HEK293 (cell line): ENCODE data around the gene RBCK1.

ENCODE experiments used
- CTCF ChIA-PET: fragments of 350-600 bp; formaldehyde crosslinking; extraction: SDS; loops from one replicate; lab custom pipeline; 2021; ENCODE audit warnings: antibody characterized with exemption; lab: Yijun Ruan, JAX
- POLR2A ChIA-PET: fragments of 300-600 bp; formaldehyde crosslinking; extraction: SDS; loops from one replicate; lab custom pipeline; 2020; ENCODE audit warnings: antibody characterized with exemption, inconsistent platforms; lab: Yijun Ruan, JAX
- H3K27ac ChIP-seq: fragments of 200-500 bp; sonication (Bioruptor generic); 2 replicates; pipeline ENCODE4 v1.5.1; 2014; ENCODE audit warnings: low read depth, low read length, control low read depth, inconsistent platforms; ENCODE audit errors: extremely low read depth
- H3K36me3 ChIP-seq, 2 experiments: fragments of 200-500 bp in 1 of 2; sonication (Bioruptor generic) in 1 of 2; 1 replicate in 1 of 2; 2 replicates in 1 of 2; pipeline ENCODE4 v1.5.1; 2014 to 2017; ENCODE audit warnings: inconsistent platforms in 2 of 2, low read length in 2 of 2; ENCODE audit not compliant: control insufficient read depth in 2 of 2, insufficient read depth in 1 of 2
- H3K4me1 ChIP-seq: fragments of 200-500 bp; sonication (Bioruptor generic); 2 replicates; pipeline ENCODE4 v1.5.1; 2014; ENCODE audit warnings: mild to moderate bottlenecking, low read length, inconsistent platforms; ENCODE audit not compliant: control insufficient read depth, insufficient read depth
- H3K4me3 ChIP-seq: 2 replicates; pipeline ENCODE4 v1.5.1; 2011; ENCODE audit warnings: low read depth, mild to moderate bottlenecking, control low read depth, low read length, moderate library complexity
- H3K9me3 ChIP-seq: fragments of 200-500 bp; sonication (Bioruptor generic); 2 replicates; pipeline ENCODE4 v1.5.1; 2014; ENCODE audit warnings: low read depth, low read length, inconsistent platforms; ENCODE audit not compliant: control insufficient read depth, insufficient read depth
- ELK4 ChIP-seq: IDR thresholded peaks from 2 replicates; pipeline ENCODE4 v1.6.1; 2011; ENCODE audit warnings: mild to moderate bottlenecking, low read depth, low read length, borderline replicate concordance
- GLIS2 ChIP-seq: fragments of 450-650 bp; formaldehyde crosslinking; IDR thresholded peaks from 2 replicates; pipeline ENCODE4 v1.5.1; 2016; ENCODE audit warnings: missing biosample characterization, missing genetic modification characterization
- HOXC10 ChIP-seq: sonication (generic); formaldehyde crosslinking; IDR thresholded peaks from 2 replicates; pipeline ENCODE4 v1.8.1; 2023; ENCODE audit warnings: mild to moderate bottlenecking, missing genetic modification reagents
- INSM2 ChIP-seq: fragments of 450-650 bp; formaldehyde crosslinking; IDR thresholded peaks from 2 replicates; pipeline ENCODE4 v1.5.1; 2016; ENCODE audit warnings: missing biosample characterization, missing genetic modification characterization
- PRDM1 ChIP-seq: fragments of 450-650 bp; formaldehyde crosslinking; IDR thresholded peaks from 2 replicates; pipeline ENCODE4; 2016; ENCODE audit warnings: missing biosample characterization, missing genetic modification characterization
- PRDM4 ChIP-seq: fragments of 450-650 bp; formaldehyde crosslinking; IDR thresholded peaks from 2 replicates; pipeline ENCODE4 v1.5.1; 2017; ENCODE audit warnings: missing biosample characterization, missing genetic modification characterization
- ZFHX2 ChIP-seq: fragments of 450-650 bp; formaldehyde crosslinking; conservative IDR thresholded peaks from 2 replicates; pipeline ENCODE4 v1.5.1; 2016; ENCODE audit warnings: missing biosample characterization, missing genetic modification characterization
- ZFP69B ChIP-seq: fragments of 450-650 bp; formaldehyde crosslinking; IDR thresholded peaks from 2 replicates; pipeline ENCODE4 v1.5.1; 2016; ENCODE audit warnings: missing biosample characterization, missing genetic modification characterization
- ZNF148 ChIP-seq: fragments of 450-650 bp; formaldehyde crosslinking; IDR thresholded peaks from 2 replicates; pipeline ENCODE4 v1.5.0; 2017; ENCODE audit warnings: missing biosample characterization, missing genetic modification characterization, borderline replicate concordance
- ZNF335 ChIP-seq: fragments of 450-650 bp; formaldehyde crosslinking; conservative IDR thresholded peaks from 2 replicates; pipeline ENCODE4 v1.5.1; 2016; ENCODE audit warnings: missing biosample characterization, missing genetic modification characterization
- ZNF558 ChIP-seq: fragments of 450-650 bp; formaldehyde crosslinking; IDR thresholded peaks from 2 replicates; pipeline ENCODE4 v1.5.1; 2016; ENCODE audit warnings: missing biosample characterization, missing genetic modification characterization
- ZNF692 ChIP-seq: fragments of 450-650 bp; formaldehyde crosslinking; IDR thresholded peaks from 2 replicates; pipeline ENCODE4 v1.5.1; 2016; ENCODE audit warnings: missing biosample characterization, missing genetic modification characterization
- ZNF785 ChIP-seq: fragments of 450-650 bp; formaldehyde crosslinking; IDR thresholded peaks from 2 replicates; pipeline ENCODE4 v1.5.1; 2016; ENCODE audit warnings: missing biosample characterization, missing genetic modification characterization
- ZSCAN18 ChIP-seq: fragments of 450-650 bp; formaldehyde crosslinking; IDR thresholded peaks from 2 replicates; pipeline ENCODE4 v1.5.1; 2016; ENCODE audit warnings: missing biosample characterization, missing genetic modification characterization
- ZXDB ChIP-seq: fragments of 450-650 bp; formaldehyde crosslinking; IDR thresholded peaks from 2 replicates; pipeline ENCODE4 v1.5.1; 2016; ENCODE audit warnings: missing biosample characterization, missing genetic modification characterization

Gene RBCK1

GRCh38 chr20:373171-373890, 34.8 kb upstream of the RBCK1 start (continued):
- no peak for TF ChIP-seq ZNF148
- TF ChIP-seq HOXC10 (CRISPR knock-in tag) = no peak
- TF ChIP-seq ZNF785 (tag by site-specific recombination) = no peak
- no peak for TF ChIP-seq ZSCAN18 (tag by site-specific recombination)
- no peak for TF ChIP-seq ELK4
- no peak for TF ChIP-seq ZXDB (tag by site-specific recombination)
- no peak for TF ChIP-seq ZNF558 (tag by site-specific recombination)

GRCh38 chr20:375265-375889, 32.7 kb upstream of the RBCK1 start:
- POLR2A ChIA-PET = interaction anchor here (0.8 kb wide), 1 partner anchor 13 kb away, joined by 3 read pairs; no protein-coding TSS in a partner anchor
- Histone ChIP-seq H3K4me3 (no peak overlapping the region), H3K36me3 (no peaks in the 10 kb centered on the region), H3K4me1 (peaks cover 6% of the 10 kb centered on the region; the same call in 1 of the 2 replicates), H3K27ac (no peak overlapping the region), H3K9me3 (no peaks in the 10 kb centered on the region)
- CTCF ChIA-PET = interaction anchor here (0.7 to 1.7 kb wide), 2 partner anchors 13 to 22 kb away, joined by 4 read pairs; no protein-coding TSS in a partner anchor
- peak; percentile 86 for TF ChIP-seq ZNF692
- peak; percentile 21; the same call in 1 of the 2 replicates for TF ChIP-seq ZFHX2 (tag by site-specific recombination)
- TF ChIP-seq GLIS2 (tag by site-specific recombination) = no peak
- peak; percentile 41; the same call in 1 of the 2 replicates for TF ChIP-seq PRDM4 (tag by site-specific recombination)
- TF ChIP-seq ZFP69B (tag by site-specific recombination) = peak; percentile 80; the same call in 1 of the 2 replicates
- TF ChIP-seq INSM2 (tag by site-specific recombination) = no peak
- peak; percentile 71 for TF ChIP-seq ZNF335
- TF ChIP-seq PRDM1 = 0 out of 2 replicates have a peak, but pooled peaks have one; percentile 9
